Tongue (tissue), 2 donors: ENCODE results near the gene SRP14. TPM values are rescaled to one million over a fixed set of nuclear protein-coding genes. Genes with fewer than 3 reads are reported as not detected.
"Not testable (repeated sequence)": the region's sequence is repeated elsewhere in the genome, so short reads cannot be mapped to it uniquely, and the experiment has no call there.

ENCODE experiments used
- DNase-seq: peaks from one replicate; pipeline ENCODE4 v3.0.0-alpha.2; 2015
- total RNA-seq: library from RNA; depleted of rRNA; stranded (reverse); fragments of >200 nt; gene quantifications from one replicate; pipeline ENCODE4 v1.2.3, GENCODE V29; 2014

The SRP14 gene
- total RNA-seq, 1 donor from 2014 or later: 180 TPM

- DNase-seq: peak; percentile 60
Observed at GRCh38 chr15:40050788-40051470, 11.9 kb upstream of the SRP14 start.

GRCh38 chr15:40048926-40049475 lies 10.0 kb upstream of the SRP14 start:
- DNase-seq: no peak

- no peak for DNase-seq
Observed at GRCh38 chr15:40048211-40048792, 9.3 kb upstream of the SRP14 start.

- DNase-seq: no peak
Observed at GRCh38 chr15:40047415-40048210, 8.6 kb upstream of the SRP14 start.

- DNase-seq: no peak
Observed at GRCh38 chr15:40046721-40047414, 7.9 kb upstream of the SRP14 start.

GRCh38 chr15:40045572-40046217 lies 6.7 kb upstream of the SRP14 start:
- peak; percentile 51 for DNase-seq

- DNase-seq: peak; percentile 92
Observed at GRCh38 chr15:40044717-40045571, 6.0 kb upstream of the SRP14 start.

- DNase-seq: no peak
Observed at GRCh38 chr15:40043927-40044716, 5.1 kb upstream of the SRP14 start.

- no peak for DNase-seq
Observed at GRCh38 chr15:40042791-40043320, 3.9 kb upstream of the SRP14 start.

- no peak for DNase-seq
Observed at GRCh38 chr15:40040770-40041169, 1.8 kb upstream of the SRP14 start.

GRCh38 chr15:40040293-40040635 lies 1.3 kb upstream of the SRP14 start:
- no peak for DNase-seq

GRCh38 chr15:40038275-40038637 lies 725 bp downstream of the SRP14 start:
- DNase-seq: no peak

GRCh38 chr15:40037721-40038120 lies 1.3 kb downstream of the SRP14 start:
- DNase-seq: no peak

GRCh38 chr15:40035182-40035581 lies 3.8 kb downstream of the SRP14 start:
- DNase-seq: not testable (repeated sequence)

GRCh38 chr15:40034186-40034946 lies 4.6 kb downstream of the SRP14 start:
- DNase-seq: no peak

GRCh38 chr15:40032125-40032839 lies 6.7 kb downstream of the SRP14 start:
- DNase-seq: no peak

GRCh38 chr15:40031300-40031699 lies 7.7 kb downstream of the SRP14 start:
- no peak for DNase-seq
